T47D (cell line): ENCODE measurements around the gene PTPRK.
"Not testable (repeated sequence)": the region's sequence is repeated elsewhere in the genome, so short reads cannot be mapped to it uniquely, and the experiment has no call there.

Experiments
- DNase-seq, 2 experiments: peaks; one replicate each; pipeline versions ENCODE4 v3.0.0 to v3.0.0-alpha.2; 2011 to 2012; ENCODE audit warnings: low read depth in 1 of 2, low spot score in 1 of 2
- JUND ChIP-seq: IDR thresholded peaks from 2 replicates; pipeline ENCODE4 v1.6.1; 2012; ENCODE audit warnings: low read depth
- in situ Hi-C: cut with HindIII; loops from 2 replicates; pipeline ENCODE4 v1.10.0; 2016; ENCODE audit warnings: low sequenced_read_pairs, low pct_unique_long_range_greater_than_20kb

The PTPRK gene

DNA sequence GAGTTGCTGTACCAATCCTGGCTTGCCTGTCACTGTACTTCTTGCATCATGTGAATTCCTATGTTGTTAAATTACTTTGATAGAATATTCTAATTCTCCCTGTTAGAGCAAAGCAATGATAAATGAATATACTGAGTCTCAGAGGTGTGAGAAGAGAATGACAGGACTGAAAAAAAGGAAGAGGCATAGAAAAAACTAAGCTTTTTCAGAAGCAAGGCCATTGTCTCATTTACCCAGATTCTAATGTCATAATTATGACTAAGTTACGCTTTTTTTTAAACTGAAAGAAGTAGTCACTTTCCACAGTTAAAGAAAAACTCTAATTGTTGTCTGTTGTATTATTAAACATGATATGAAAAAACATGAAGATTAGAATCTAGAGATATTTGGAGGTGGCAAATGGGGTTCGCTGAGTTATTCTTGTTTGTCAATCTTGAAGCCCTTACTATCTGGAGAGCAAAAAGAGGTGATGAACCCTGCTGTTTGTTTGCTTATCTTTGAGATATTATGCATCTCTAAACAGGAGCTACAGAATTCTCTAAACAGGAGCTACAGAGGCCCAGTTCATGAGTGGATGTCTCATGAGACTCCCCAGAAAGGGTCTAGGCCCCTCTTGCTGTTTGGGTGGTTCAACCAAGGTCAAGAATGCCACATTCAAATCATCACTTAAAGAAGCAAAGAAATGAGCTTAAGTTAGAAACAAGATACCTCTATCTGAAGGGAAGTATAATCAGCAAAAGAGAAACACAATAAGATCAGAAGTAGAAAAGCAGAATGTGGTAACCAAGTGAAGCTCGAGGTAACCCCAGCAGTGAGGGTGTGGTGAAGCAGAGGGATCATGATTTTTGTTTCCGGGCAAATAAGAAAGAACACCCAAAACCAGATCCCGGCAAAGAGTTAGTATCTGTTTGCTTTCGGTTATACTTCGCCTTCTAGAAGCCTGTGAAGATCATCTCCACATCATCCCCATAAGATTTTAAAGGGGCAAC is 586.3 kb downstream of the PTPRK start:
- in situ Hi-C loops = no loop called here
- TF ChIP-seq JUND = no peak

GRCh38 chr6:127933137-127933536 is 587.3 kb downstream of the PTPRK start:
- no peak for TF ChIP-seq JUND
- in situ Hi-C loops = no loop called here
- DNase-seq = no peak

More for the DNA sequence above, 586.3 kb downstream of the PTPRK start:
- no peak for DNase-seq

DNA sequence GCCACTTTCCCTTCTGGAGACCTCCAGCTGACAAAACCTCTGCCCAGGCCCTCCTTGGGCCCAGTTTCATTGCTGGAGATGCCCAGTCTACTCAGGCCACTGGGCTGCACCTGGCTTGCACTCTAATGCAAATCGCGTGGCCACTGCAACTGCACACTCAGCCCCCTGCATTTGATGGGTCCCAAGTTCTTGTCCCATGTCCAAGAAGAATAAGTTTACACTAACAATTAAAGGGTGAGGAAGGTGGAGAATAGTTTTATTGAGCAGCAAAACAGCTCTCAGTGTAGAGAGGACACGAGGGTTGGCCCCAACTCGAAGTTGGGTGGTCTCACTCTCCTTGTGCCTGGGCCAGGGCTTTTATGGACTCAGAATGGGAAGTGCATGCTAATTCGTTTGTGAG is 587.7 kb downstream of the PTPRK start:
- no peak for TF ChIP-seq JUND
- DNase-seq = no peak
- in situ Hi-C loops = no loop called here

DNA sequence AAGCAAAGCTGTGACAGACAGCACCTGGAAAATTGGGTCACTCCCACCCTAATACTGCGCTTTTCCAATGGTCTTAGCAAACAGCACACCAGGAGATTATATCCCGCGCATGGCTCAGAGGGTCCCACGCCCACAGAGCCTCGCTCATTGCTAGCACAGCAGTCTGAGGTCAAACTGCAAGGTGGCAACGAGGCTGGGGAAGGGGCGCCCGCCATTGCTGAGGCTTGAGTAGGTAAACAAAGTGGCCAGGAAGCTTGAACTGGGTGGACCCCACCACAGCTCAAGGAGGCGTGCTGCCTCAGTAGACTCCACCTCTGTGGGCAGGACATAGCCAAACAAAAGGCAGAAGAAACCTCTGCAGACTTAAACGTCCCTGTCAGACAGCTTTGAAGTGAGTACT is 594.0 kb downstream of the PTPRK start:
- DNase-seq, in situ Hi-C loops: not testable (repeated sequence)

GRCh38 chr6:127924440-127924839 is 596.0 kb downstream of the PTPRK start:
- DNase-seq = no peak
- in situ Hi-C loops = no loop called here
- TF ChIP-seq JUND = no peak

DNA sequence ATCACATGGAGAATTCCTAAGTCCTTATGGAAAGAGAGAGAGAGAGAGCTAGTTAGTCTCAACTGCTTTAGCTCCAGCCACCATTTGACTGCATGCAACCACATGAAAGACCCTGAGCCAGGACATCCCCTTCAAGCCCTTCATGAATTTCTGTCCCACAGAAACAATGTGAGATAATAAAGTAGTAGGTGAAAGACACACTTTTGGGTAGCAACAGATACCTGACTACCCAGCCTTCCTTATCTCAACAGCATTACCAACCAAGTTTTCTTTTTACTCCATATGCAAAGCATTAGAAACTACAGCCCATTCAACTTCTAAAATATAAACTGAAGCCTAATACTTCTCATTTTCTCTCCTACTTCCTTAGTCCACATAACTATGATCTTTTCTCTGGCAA is 596.4 kb downstream of the PTPRK start:
- in situ Hi-C loops = no loop called here
- no peak for TF ChIP-seq JUND
- no peak for DNase-seq

- in situ Hi-C loops = no loop called here
- no peak for DNase-seq
- TF ChIP-seq JUND = no peak
Measured at GRCh38 chr6:127923135-127923534, 597.3 kb downstream of the PTPRK start.

GRCh38 chr6:127921982-127922381 is 598.4 kb downstream of the PTPRK start:
- TF ChIP-seq JUND = no peak
- DNase-seq = no peak
- in situ Hi-C loops = no loop called here

DNA sequence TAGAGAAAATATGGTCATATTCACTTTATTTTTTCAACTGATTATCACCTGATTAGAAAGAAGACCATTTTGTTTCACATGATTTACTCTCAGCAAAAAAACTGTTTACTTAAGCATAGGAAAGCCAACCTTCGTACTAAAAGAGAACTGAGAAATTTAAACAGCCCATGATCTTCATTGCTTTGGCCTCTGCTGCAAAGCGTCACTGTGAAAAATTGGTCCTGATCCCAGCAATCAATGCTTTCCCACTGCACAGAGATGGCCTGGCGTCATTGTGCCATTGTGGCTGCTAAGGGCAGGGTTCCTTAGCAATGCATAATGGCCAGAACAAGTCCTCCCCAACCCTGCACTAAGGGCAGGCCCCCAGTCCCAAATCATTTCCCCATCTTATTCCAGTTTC is 599.6 kb downstream of the PTPRK start:
- no peak for TF ChIP-seq JUND
- in situ Hi-C loops = no loop called here
- DNase-seq = no peak
